ENCODE data around the gene SLC26A4. TPM values are rescaled to one million over a fixed set of nuclear protein-coding genes. Genes with fewer than 3 reads are reported as not detected.

Gene SLC26A4
- total and polyA plus RNA-seq, 2 donors (not counting 1 experiment from before 2014, with no cell fraction given), result 0.33 to 0.50 TPM

- TF ChIP-seq CTCF (conservative IDR thresholded peaks at IDR 0.05 in 1 of 2, IDR thresholded peaks at IDR 0.05 in 1 of 2; ENCODE audit: low read depth in 1 of 2, low read length in 2 of 2) (no peak), EZH2 (IDR thresholded peaks at IDR 0.05; ENCODE audit: low read length, missing control alignments) (no peak)
- Histone ChIP-seq H3K4me1 (ENCODE audit: control insufficient read depth, extremely low read depth, insufficient read depth, low read length) (peaks cover 16% of the 10 kb centered on the region), H3K9ac (ENCODE audit: insufficient read depth, low read length) (no peak overlapping the region), H3K36me3 (ENCODE audit: control insufficient read depth, insufficient read depth, low read length) (no peaks in the 10 kb centered on the region), H3K9me3 (ENCODE audit: control insufficient read depth, insufficient read depth, low read depth, low read length) (no peaks in the 10 kb centered on the region), H3K27ac (ENCODE audit: insufficient read depth, low read length) (no peak overlapping the region), H2AFZ (ENCODE audit: low read length) (no peak overlapping the region), H3K27me3 (ENCODE audit: control insufficient read depth, insufficient read depth, low read length) (no peaks in the 10 kb centered on the region), H3K4me2 (ENCODE audit: extremely low read depth, insufficient read depth, low read length) (no peak overlapping the region), H4K20me1 (ENCODE audit: control insufficient read depth, extremely low read depth, insufficient read depth, low read length) (no peaks in the 10 kb centered on the region), H3K4me3 (replicated peaks in 1 of 4; ENCODE audit: control extremely low read depth in 1 of 4, insufficient read depth in 1 of 4, low read depth in 3 of 4, low read length in 4 of 4) (no peak overlapping the region), H3K79me2 (ENCODE audit: control insufficient read depth, insufficient read depth, low read length) (no peaks in the 10 kb centered on the region)
- no peak for DNase-seq (ENCODE audit: low read depth in 2 of 2)
These were observed 32.8 kb downstream of the SLC26A4 start for GRCh38 chr7:107693396-107693795.

GRCh38 chr7:107694386-107694785 is 33.8 kb downstream of the SLC26A4 start:
- Histone ChIP-seq H3K27ac (ENCODE audit: insufficient read depth, low read length) (no peak overlapping the region), H2AFZ (ENCODE audit: low read length) (no peak overlapping the region), H3K79me2 (ENCODE audit: control insufficient read depth, insufficient read depth, low read length) (no peaks in the 10 kb centered on the region), H4K20me1 (ENCODE audit: control insufficient read depth, extremely low read depth, insufficient read depth, low read length) (no peaks in the 10 kb centered on the region), H3K4me2 (ENCODE audit: extremely low read depth, insufficient read depth, low read length) (no peak overlapping the region), H3K9ac (ENCODE audit: insufficient read depth, low read length) (no peak overlapping the region), H3K4me1 (ENCODE audit: control insufficient read depth, extremely low read depth, insufficient read depth, low read length) (peaks cover 16% of the 10 kb centered on the region), H3K27me3 (ENCODE audit: control insufficient read depth, insufficient read depth, low read length) (no peaks in the 10 kb centered on the region), H3K36me3 (ENCODE audit: control insufficient read depth, insufficient read depth, low read length) (no peaks in the 10 kb centered on the region), H3K4me3 (replicated peaks in 1 of 4; ENCODE audit: control extremely low read depth in 1 of 4, insufficient read depth in 1 of 4, low read depth in 3 of 4, low read length in 4 of 4) (no peak overlapping the region), H3K9me3 (ENCODE audit: control insufficient read depth, insufficient read depth, low read depth, low read length) (no peaks in the 10 kb centered on the region)
- peak in 1 of 2 donors; percentile 67 for DNase-seq (ENCODE audit: low read depth in 2 of 2)
- no peak for TF ChIP-seq CTCF (conservative IDR thresholded peaks at IDR 0.05 in 1 of 2, IDR thresholded peaks at IDR 0.05 in 1 of 2; ENCODE audit: low read depth in 1 of 2, low read length in 2 of 2)
- no peak for TF ChIP-seq EZH2 (IDR thresholded peaks at IDR 0.05; ENCODE audit: low read length, missing control alignments)

GRCh38 chr7:107696330-107696946 is 35.8 kb downstream of the SLC26A4 start:
- Histone ChIP-seq H3K27me3 (ENCODE audit: control insufficient read depth, insufficient read depth, low read length) (no peaks in the 10 kb centered on the region), H3K79me2 (ENCODE audit: control insufficient read depth, insufficient read depth, low read length) (no peaks in the 10 kb centered on the region), H2AFZ (ENCODE audit: low read length) (no peak overlapping the region), H3K4me3 (replicated peaks in 1 of 4; ENCODE audit: control extremely low read depth in 1 of 4, insufficient read depth in 1 of 4, low read depth in 3 of 4, low read length in 4 of 4) (no peak overlapping the region), H3K9ac (ENCODE audit: insufficient read depth, low read length) (no peak overlapping the region), H3K9me3 (ENCODE audit: control insufficient read depth, insufficient read depth, low read depth, low read length) (no peaks in the 10 kb centered on the region), H3K4me1 (ENCODE audit: control insufficient read depth, extremely low read depth, insufficient read depth, low read length) (peaks cover 16% of the 10 kb centered on the region), H3K27ac (ENCODE audit: insufficient read depth, low read length) (no peak overlapping the region), H3K4me2 (ENCODE audit: extremely low read depth, insufficient read depth, low read length) (no peak overlapping the region), H4K20me1 (ENCODE audit: control insufficient read depth, extremely low read depth, insufficient read depth, low read length) (no peaks in the 10 kb centered on the region), H3K36me3 (ENCODE audit: control insufficient read depth, insufficient read depth, low read length) (no peaks in the 10 kb centered on the region)
- TF ChIP-seq EZH2 (IDR thresholded peaks at IDR 0.05; ENCODE audit: low read length, missing control alignments) (no peak), CTCF (conservative IDR thresholded peaks at IDR 0.05 in 1 of 2, IDR thresholded peaks at IDR 0.05 in 1 of 2; ENCODE audit: low read depth in 1 of 2, low read length in 2 of 2) (no peak)
- no peak for DNase-seq (ENCODE audit: low read depth in 2 of 2)

Measured in fibroblast of lung (primary cell).